Left ventricle myocardium inferior (tissue), 1 donor: Measurements from ENCODE around the gene PTK7. TPM values are rescaled to one million over a fixed set of nuclear protein-coding genes. Genes with fewer than 3 reads are reported as not detected.
"Not testable (repeated sequence)": the region's sequence is repeated elsewhere in the genome, so short reads cannot be mapped to it uniquely, and the experiment has no call there.

ENCODE experiments used
- DNase-seq: peaks from one replicate; pipeline ENCODE4 v3.0.0-alpha.2; 2020
- H3K27ac ChIP-seq: fragments of 200-600 bp; replicated peaks from 2 replicates; pipeline ENCODE4 v1.8.0; 2021
- H3K27me3 ChIP-seq: fragments of 200-600 bp; 2 replicates; pipeline ENCODE4 v1.8.0; 2021; ENCODE audit warnings: low read depth
- H3K36me3 ChIP-seq: fragments of 200-600 bp; 2 replicates; pipeline ENCODE4 v1.8.0; 2021
- H3K4me1 ChIP-seq: fragments of 200-600 bp; 2 replicates; pipeline ENCODE4 v1.8.0; 2021
- H3K4me3 ChIP-seq: fragments of 200-600 bp; 2 replicates; pipeline ENCODE4 v1.8.0; 2021; ENCODE audit warnings: mild to moderate bottlenecking, moderate library complexity
- H3K9me3 ChIP-seq: fragments of 200-600 bp; replicated peaks from 2 replicates; pipeline ENCODE4 v1.8.0; 2021
- CTCF ChIP-seq: fragments of 200-600 bp; IDR thresholded peaks from 2 replicates; pipeline ENCODE4 v1.8.0; 2021; ENCODE audit warnings: antibody characterized with exemption, mild to moderate bottlenecking, borderline replicate concordance
- intact Hi-C: fragments of 100-400 bp; cut with micrococcal nuclease; formaldehyde crosslinking; loops from one replicate; pipeline ENCODE4 v1.11.0; 2022
- total RNA-seq: library from RNA; stranded (reverse); fragmentation: NEBNext Ultra II Directional; extraction: Animal tissue kit (Norgen Biotek cat#: 25700); gene quantifications from one replicate; pipeline ENCODE4 v1.2.1, GENCODE V29; 2021
- donor health status: DM: no; HTN: yes; CAD: no; lungs with severe emphysema.

PTK7 gene
- total RNA-seq, 1 donor from 2014 or later, result 2.6 TPM

DNA sequence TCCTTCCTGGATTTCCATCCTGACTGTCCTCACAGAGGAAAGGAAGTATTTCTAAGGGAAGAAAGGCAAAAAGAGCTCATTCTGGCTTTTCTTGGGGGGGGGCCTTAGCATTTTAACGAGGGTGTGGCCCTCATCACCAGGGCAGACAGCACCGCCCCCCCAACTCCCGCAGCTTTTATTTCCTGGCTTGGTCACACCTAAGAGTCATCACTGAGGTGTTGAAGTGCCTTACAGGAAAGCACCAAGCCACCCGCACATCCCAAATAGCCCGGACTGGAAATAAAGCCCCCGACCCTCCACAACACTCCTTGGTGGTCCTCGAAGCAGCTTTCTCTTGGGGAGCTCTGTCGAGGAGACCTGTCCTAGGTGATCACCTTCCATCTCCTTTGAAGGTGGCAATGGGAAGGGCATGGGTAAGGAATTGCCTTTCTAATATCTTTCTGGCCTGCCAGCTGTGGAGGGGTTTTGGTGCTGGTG lies 1.3 kb downstream of the PTK7 start:
- intact Hi-C loops, result no loop called here
- H3K27ac ChIP-seq, result no peak overlapping the region
- peaks cover 27% of the 10 kb centered on the region for H3K36me3 ChIP-seq
- no peaks in the 10 kb centered on the region for H3K9me3 ChIP-seq
- H3K4me3 ChIP-seq, result peak overlapping the region; percentile 69
- H3K4me1 ChIP-seq, result peaks cover 15% of the 10 kb centered on the region
- no peak for TF ChIP-seq CTCF
- no peak for DNase-seq
- peaks cover 29% of the 10 kb centered on the region for H3K27me3 ChIP-seq

- Histone ChIP-seq H3K27ac (no peak overlapping the region), H3K4me3 (no peak overlapping the region), H3K9me3 (no peaks in the 10 kb centered on the region), H3K4me1 (peaks cover 15% of the 10 kb centered on the region), H3K36me3 (peaks cover 20% of the 10 kb centered on the region), H3K27me3 (peaks cover 29% of the 10 kb centered on the region)
- no peak for DNase-seq
- intact Hi-C loops, result no loop called here
- TF ChIP-seq CTCF, result no peak
Measured at GRCh38 chr6:43077981-43078511, 1.9 kb downstream of the PTK7 start.

GRCh38 chr6:43078691-43079090 lies 2.6 kb downstream of the PTK7 start:
- H3K9me3 ChIP-seq, result no peaks in the 10 kb centered on the region
- H3K27ac ChIP-seq, result no peak overlapping the region
- intact Hi-C loops, result no loop called here
- no peak for TF ChIP-seq CTCF
- H3K27me3 ChIP-seq, result peaks cover 29% of the 10 kb centered on the region
- H3K4me3 ChIP-seq, result no peak overlapping the region
- H3K4me1 ChIP-seq, result peaks cover 15% of the 10 kb centered on the region
- peaks cover 14% of the 10 kb centered on the region for H3K36me3 ChIP-seq
- DNase-seq, result no peak

DNA sequence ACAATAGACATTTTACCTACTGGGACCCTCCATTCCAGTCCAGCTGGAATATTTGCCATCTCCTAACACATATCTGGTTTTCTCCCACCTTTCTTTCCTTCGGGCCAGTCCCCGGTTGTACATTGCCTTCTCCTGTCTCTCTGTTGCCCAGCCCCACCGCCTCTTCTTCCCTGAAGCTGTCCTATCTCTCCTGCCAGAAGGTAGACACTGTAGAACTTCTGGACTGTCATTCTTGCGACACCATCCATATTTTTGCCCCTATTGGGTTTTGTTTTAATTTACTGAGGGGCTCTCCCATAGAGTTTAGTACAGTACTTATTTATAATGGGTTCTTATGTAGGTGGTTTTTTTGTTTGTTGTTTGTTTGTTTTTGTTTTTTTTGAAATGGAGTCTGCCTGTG lies 4.9 kb downstream of the PTK7 start:
- intact Hi-C loops, result no loop called here
- DNase-seq, result no peak
- Histone ChIP-seq H3K27me3 (peaks cover 24% of the 10 kb centered on the region), H3K36me3 (no peaks in the 10 kb centered on the region), H3K9me3 (no peaks in the 10 kb centered on the region), H3K4me1 (peaks cover 10% of the 10 kb centered on the region), H3K27ac (no peak overlapping the region), H3K4me3 (no peak overlapping the region)
- TF ChIP-seq CTCF, result no peak

DNA sequence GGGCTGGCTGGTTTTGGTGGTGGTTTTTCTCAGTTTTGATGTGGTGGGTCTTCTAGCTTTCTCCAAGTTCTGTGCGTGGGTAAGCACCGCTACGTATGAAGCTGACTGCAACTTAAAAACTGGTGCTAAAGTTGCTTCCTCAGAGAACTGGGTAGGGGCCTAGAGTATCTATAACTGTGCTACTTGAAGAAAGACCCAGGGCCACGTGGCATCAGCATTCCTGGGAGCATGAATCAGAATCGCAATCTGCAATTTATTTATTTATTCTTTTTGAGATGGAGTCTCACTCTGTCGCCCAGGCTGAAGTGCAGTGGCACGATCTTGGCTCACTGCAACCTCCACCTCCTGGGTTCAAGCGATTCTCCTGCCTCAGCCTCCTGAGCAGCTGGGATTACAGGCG lies 5.8 kb downstream of the PTK7 start:
- H3K27me3 ChIP-seq, result peaks cover 15% of the 10 kb centered on the region
- H3K9me3 ChIP-seq, H3K4me3 ChIP-seq, H3K36me3 ChIP-seq, intact Hi-C loops, H3K27ac ChIP-seq, DNase-seq, H3K4me1 ChIP-seq: not testable (repeated sequence)

DNA sequence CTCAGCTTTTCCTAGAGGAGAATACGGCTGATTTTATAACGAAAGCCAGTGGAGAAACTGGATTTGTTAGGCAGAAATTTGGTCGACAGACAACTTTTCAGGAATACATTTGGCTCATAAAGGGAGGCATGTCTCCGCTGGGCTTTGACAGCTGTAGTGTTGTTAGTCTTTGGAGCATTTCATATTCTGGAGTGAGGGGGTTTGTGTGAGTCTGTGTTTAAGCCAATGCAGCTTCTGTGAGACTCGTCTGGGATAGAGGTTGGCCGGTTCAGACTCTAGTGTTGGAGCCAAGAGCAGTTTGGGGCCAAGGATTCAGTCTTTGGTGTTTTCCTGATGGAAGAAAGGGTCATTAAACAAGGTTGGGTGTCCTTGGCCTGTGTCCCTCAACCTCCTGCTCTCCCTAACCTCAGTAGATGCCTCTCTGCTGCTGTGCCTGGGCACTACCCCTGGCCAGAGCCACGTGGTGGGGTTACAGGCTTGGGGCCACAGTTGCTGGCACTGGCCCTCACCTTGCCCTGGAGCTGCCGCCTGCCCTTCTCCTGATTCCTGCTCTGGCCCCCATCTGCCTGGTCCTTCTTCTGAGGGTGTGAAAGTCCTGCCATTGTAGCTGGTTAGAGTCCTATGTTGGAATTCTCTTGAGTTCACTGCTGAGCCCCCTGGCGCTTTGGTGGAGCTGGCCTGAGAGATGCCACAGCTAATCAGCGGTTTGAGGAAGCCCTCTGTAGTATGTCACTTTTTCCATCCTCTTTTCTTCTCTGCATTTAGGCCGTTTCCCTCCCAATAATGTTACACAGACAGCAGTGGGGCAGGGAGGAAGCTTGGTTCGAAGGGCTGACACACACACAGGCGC lies 6.9 kb downstream of the PTK7 start:
- H3K27me3 ChIP-seq, result peaks cover 4% of the 10 kb centered on the region
- H3K36me3 ChIP-seq, result no peaks in the 10 kb centered on the region
- no peaks in the 10 kb centered on the region for H3K9me3 ChIP-seq
- H3K4me3 ChIP-seq, result no peak overlapping the region
- no peak for TF ChIP-seq CTCF
- intact Hi-C loops, result no loop called here
- DNase-seq, result no peak
- H3K4me1 ChIP-seq, result no peaks in the 10 kb centered on the region
- no peak overlapping the region for H3K27ac ChIP-seq
